ENCODE results near the gene TSTD1. TPM values are rescaled to one million over a fixed set of nuclear protein-coding genes. Genes with fewer than 3 reads are reported as not detected.

The TSTD1 gene
- total and polyA plus RNA-seq, 2 of the 8 experiments (the other 6 are each of a cell fraction or from before 2014, with no cell fraction given), result 60.9 to 314 TPM

- Histone ChIP-seq H4K91ac (replicated peaks; ENCODE audit: insufficient read length, low read length) (no peak overlapping the region), H2BK120ac (replicated peaks; ENCODE audit: low read depth, low read length) (no peak overlapping the region), H4K20me1 (replicated peaks in 1 of 2; ENCODE audit: control insufficient read depth in 1 of 2, insufficient read depth in 2 of 2, low read length in 2 of 2) (no peaks in the 10 kb centered on the region), H3K56ac (replicated peaks; ENCODE audit: insufficient read length, low read depth, low read length) (no peak overlapping the region), H3K9me3 (ENCODE audit: insufficient read depth in 2 of 2, low read depth in 1 of 2, low read length in 1 of 2) (no peaks in the 10 kb centered on the region), H3K4me1 (replicated peaks in 1 of 4; ENCODE audit: control insufficient read depth in 3 of 4, insufficient read depth in 4 of 4, low read length in 3 of 4) (no peaks in the 10 kb centered on the region), H2BK5ac (ENCODE audit: low read depth, low read length) (no peak overlapping the region), H3K27ac (ENCODE audit: low read depth, low read length) (no peak overlapping the region), H3K4me2 (ENCODE audit: insufficient read depth in 1 of 2, low read depth in 2 of 2, low read length in 2 of 2) (no peak overlapping the region), H3K18ac (ENCODE audit: extremely low read depth, low read length) (no peak overlapping the region; the same call in 1 of the 2 replicates), H4K8ac (ENCODE audit: extremely low read depth, insufficient read depth, low read length) (no peak overlapping the region; the same call in 1 of the 2 replicates), H3K36me3 (ENCODE audit: control insufficient read depth in 2 of 4, insufficient read depth in 4 of 4, low read length in 3 of 4) (no peaks in the 10 kb centered on the region), H4K5ac (ENCODE audit: insufficient read length, low read depth, low read length) (no peak overlapping the region), H3K79me1 (ENCODE audit: low read depth, low read length) (no peaks in the 10 kb centered on the region), H3K9ac (replicated peaks in 1 of 4; ENCODE audit: extremely low read depth in 1 of 4, low read depth in 3 of 4, low read length in 3 of 4) (no peak overlapping the region), H3K4me3 (ENCODE audit: extremely low read depth in 1 of 4, insufficient read depth in 2 of 4, low read depth in 3 of 4, low read length in 4 of 4) (no peak overlapping the region), H2BK15ac (ENCODE audit: low read length) (no peak overlapping the region), H2BK12ac (ENCODE audit: low read depth, low read length) (no peak overlapping the region), H3K23me2 (ENCODE audit: low read depth, low read length) (no peaks in the 10 kb centered on the region), H3K27me3 (replicated peaks in 1 of 4; ENCODE audit: control insufficient read depth in 3 of 4, extremely low read depth in 1 of 4, insufficient read depth in 3 of 4, low read length in 3 of 4) (no peaks in the 10 kb centered on the region), H2BK20ac (ENCODE audit: low read length) (no peak overlapping the region), H3K14ac (ENCODE audit: insufficient read length) (no peak overlapping the region), H3K23ac (ENCODE audit: insufficient read length) (no peak overlapping the region), H2AFZ (ENCODE audit: low read length) (no peak overlapping the region), H2AK5ac (ENCODE audit: low read depth, low read length) (no peak overlapping the region), H3K79me2 (ENCODE audit: control insufficient read depth in 1 of 2, insufficient read depth in 2 of 2, low read length in 2 of 2) (no peaks in the 10 kb centered on the region), H3K4ac (replicated peaks; ENCODE audit: insufficient read length, low read depth, low read length) (no peak overlapping the region)
- DNase-seq (ENCODE audit: low read depth in 1 of 2, low spot score in 2 of 2) (no peak), FAIRE-seq (no peak)
- ChIA-PET POLR2A (ENCODE audit: partially characterized antibody) (interaction anchor here (0.9 to 4.6 kb wide), 3 partner anchors 11 to 18 kb away, joined by 3 to 28 read pairs (median 4); partner anchors contain the start of genes ARHGAP30 and USF1), CTCF (ENCODE audit: partially characterized antibody) (interaction anchor here (0.6 to 3.9 kb wide), 5 partner anchors 9 to 125 kb away, joined by 3 to 29 read pairs (median 4); partner anchors contain the start of genes ARHGAP30 and USF1)
- WGBS, 2 experiments (ENCODE audit: extremely low coverage in 1 of 2, insufficient coverage in 1 of 2, insufficient read length in 1 of 2, insufficient replicate concordance in 2 of 2, low coverage in 1 of 2, low lambda C conversion rate in 2 of 2, missing lambda C conversion rate in 1 of 2), result 91% methylated on average over 5 of the region's 6 CpGs; no CpG with 5 or more reads in 1 of the 2 experiments
- TF ChIP-seq E2F6 (IDR thresholded peaks at IDR 0.05) (no peak), HDAC2 (IDR thresholded peaks at IDR 0.05; ENCODE audit: borderline replicate concordance in 1 of 2, low read depth in 2 of 2, low read length in 2 of 2) (no peak), EZH2 (IDR thresholded peaks at IDR 0.05; ENCODE audit: low read depth, low read length, severe bottlenecking) (no peak), JUN (IDR thresholded peaks at IDR 0.05; ENCODE audit: low read depth, low read length) (no peak), TCF12 (IDR thresholded peaks at IDR 0.05; ENCODE audit: low read depth, low read length) (no peak), POLR2A (IDR thresholded peaks at IDR 0.05; ENCODE audit: control extremely low read depth in 1 of 2, low read depth in 2 of 2, low read length in 2 of 2) (no peak), SUZ12 (IDR thresholded peaks at IDR 0.05; ENCODE audit: low read length) (no peak), ATF3 (IDR thresholded peaks at IDR 0.05; ENCODE audit: insufficient read depth, low read depth, low read length) (no peak), JUND (IDR thresholded peaks at IDR 0.05; ENCODE audit: low read length) (no peak), ATF2 (IDR thresholded peaks at IDR 0.05; ENCODE audit: low read length) (no peak)
These were observed 20.5 kb upstream of the TSTD1 start for GRCh38 chr1:161059293-161059692.

Measured in H1 (cell line).